ENCODE results near the gene FRMD8. TPM values are rescaled to one million over a fixed set of nuclear protein-coding genes. Genes with fewer than 3 reads are reported as not detected.

The FRMD8 gene
- total RNA-seq, 4 donors from 2014 or later, result 19.9 to 31.5 (median 21.3) TPM

DNA sequence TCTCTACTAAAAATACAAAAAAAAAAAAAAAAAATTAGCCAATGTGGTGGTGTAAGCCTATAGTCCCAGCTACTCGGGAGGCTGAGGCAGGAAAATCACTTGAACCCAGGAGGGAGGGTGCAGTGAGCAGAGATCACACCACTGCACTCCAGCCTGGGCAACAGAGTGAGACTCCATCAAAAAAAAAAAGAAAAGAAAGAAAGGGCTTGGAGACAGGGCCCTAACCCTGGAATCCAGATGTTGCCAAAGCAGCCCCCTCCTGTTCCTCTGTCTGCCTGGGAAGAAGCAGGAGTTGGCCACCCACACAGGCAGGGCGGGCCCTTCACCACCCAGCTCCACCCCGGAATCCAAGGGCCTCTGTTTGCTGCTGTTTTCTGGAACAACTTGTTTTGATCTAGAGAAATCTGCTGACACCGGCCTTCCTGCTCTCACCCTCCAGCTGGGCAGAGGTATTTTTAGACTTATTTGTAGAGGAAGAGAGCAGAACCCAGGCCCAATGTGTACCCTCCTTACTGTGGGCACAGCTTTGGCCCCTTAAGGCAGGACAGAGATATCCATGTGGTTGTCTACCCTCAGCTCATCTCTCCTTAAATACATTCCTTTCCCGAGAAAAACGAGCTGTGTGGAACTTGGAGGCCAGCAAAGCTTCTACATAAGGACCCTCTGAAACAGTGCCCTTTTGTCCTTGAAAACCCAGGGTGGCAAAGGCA lies 33.5 kb downstream of the FRMD8 start:
- H3K36me3 ChIP-seq, result no peaks in the 10 kb centered on the region
- H3K27me3 ChIP-seq, result no peaks in the 10 kb centered on the region
- 0% methylated on average over 5 to 6 of the region's 6 CpGs for WGBS, 2 donors (ENCODE audit: low coverage in 1 of 2)
- H3K9me3 ChIP-seq, result no peaks in the 10 kb centered on the region
- TF ChIP-seq EP300 (IDR thresholded peaks at IDR 0.05) (peak; percentile 49), POLR2AphosphoS5 (IDR thresholded peaks at IDR 0.05) (peak; percentile 96), POLR2A (IDR thresholded peaks at IDR 0.05) (peak; percentile 38 to 59)
- TF ChIP-seq, protein P1, sequence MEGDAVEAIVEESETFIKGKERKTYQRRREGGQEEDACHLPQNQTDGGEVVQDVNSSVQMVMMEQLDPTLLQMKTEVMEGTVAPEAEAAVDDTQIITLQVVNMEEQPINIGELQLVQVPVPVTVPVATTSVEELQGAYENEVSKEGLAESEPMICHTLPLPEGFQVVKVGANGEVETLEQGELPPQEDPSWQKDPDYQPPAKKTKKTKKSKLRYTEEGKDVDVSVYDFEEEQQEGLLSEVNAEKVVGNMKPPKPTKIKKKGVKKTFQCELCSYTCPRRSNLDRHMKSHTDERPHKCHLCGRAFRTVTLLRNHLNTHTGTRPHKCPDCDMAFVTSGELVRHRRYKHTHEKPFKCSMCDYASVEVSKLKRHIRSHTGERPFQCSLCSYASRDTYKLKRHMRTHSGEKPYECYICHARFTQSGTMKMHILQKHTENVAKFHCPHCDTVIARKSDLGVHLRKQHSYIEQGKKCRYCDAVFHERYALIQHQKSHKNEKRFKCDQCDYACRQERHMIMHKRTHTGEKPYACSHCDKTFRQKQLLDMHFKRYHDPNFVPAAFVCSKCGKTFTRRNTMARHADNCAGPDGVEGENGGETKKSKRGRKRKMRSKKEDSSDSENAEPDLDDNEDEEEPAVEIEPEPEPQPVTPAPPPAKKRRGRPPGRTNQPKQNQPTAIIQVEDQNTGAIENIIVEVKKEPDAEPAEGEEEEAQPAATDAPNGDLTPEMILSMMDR (IDR thresholded peaks at IDR 0.05), result no peak
- ATAC-seq, result peak; percentile 23
- H3K27ac ChIP-seq, result peak overlapping the region; percentile 97 to 100 (median 98)
- H3K4me3 ChIP-seq, result peak overlapping the region; percentile 18 to 81
- H3K4me1 ChIP-seq, result peaks cover 6 to 60% (median 39%) of the 10 kb centered on the region in 3 donors

DNA sequence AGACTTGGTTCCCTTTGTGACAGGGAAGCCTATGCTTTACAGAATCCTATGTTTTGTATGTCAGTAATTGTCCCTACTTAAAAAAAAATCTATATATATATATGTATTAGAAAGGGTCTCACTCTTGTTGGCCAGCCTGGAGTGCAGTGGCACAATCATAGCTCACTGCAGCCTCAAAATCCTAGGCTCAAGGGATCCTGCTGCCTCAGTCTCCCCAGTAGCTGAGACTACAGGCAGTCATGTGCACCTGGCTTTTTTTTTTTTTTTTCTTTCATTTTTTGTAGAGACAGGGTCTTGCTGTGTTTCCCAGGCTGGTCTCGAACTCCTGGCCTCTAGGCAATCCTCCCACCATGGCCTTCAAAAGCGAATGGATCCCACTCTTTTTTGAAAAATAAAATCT lies 34.1 kb downstream of the FRMD8 start:
- peaks cover 6 to 56% (median 37%) of the 10 kb centered on the region in 3 donors for H3K4me1 ChIP-seq
- H3K4me3 ChIP-seq, result peak overlapping the region in 1 of 2 donors; percentile 81
- TF ChIP-seq, protein P1 (IDR thresholded peaks at IDR 0.05), result no peak
- TF ChIP-seq EP300 (IDR thresholded peaks at IDR 0.05), result no peak
- no peak for TF ChIP-seq POLR2AphosphoS5 (IDR thresholded peaks at IDR 0.05)
- no peak for TF ChIP-seq POLR2A (IDR thresholded peaks at IDR 0.05)
- no peaks in the 10 kb centered on the region for H3K27me3 ChIP-seq
- H3K27ac ChIP-seq, result peak overlapping the region; percentile 97 to 100 (median 98)
- no peaks in the 10 kb centered on the region for H3K9me3 ChIP-seq
- no peak for ATAC-seq
- WGBS, 2 donors (ENCODE audit: low coverage in 1 of 2), result 60% methylated on average over 1 of the region's 2 CpGs; no CpG with 5 or more reads in 1 of the 2 donors
- peaks cover 0 to 4% of the 10 kb centered on the region in 2 donors for H3K36me3 ChIP-seq

DNA sequence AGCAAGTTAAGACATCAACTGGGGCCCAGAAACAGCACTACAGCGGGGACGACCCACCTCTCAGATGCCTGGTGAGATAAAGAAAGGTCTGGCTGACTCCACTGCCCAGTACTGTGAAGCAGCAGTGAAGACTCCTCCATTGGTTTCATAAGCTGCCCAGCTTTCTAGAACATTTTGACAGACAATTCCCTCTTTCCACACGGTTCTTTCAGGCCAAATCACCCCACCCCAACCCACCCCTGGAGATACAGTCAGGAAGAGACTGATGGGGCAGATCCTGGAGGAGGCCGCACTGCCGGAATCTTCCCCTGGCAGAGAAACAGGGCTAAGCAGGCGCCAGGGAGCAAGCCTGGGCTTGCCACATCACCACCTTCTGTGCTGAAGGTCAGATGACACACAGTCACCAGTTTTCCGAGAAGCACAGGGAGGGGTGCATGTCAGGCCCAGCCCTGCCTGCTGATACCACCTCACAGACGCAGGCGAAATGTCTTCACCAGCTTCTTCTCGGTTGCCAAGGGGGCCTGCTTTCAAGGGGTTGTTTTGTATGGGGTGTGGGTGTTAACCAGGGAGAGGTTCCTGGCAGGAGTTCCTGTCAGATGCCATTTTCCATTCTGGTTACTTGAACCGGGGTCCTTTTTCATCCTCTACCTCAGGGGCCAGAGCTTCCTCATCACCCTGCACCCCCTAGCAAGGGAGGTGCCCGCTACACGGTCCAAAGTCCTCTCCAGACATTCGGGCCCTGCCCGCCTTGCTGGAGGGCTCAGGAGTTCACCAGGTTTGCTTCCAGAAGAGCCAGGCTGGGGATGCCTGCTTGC lies 34.7 kb downstream of the FRMD8 start:
- Histone ChIP-seq H3K4me1 (peaks cover 6 to 49% (median 30%) of the 10 kb centered on the region in 3 donors), H3K27me3 (no peaks in the 10 kb centered on the region), H3K4me3 (peak overlapping the region; percentile 57 to 81)

DNA sequence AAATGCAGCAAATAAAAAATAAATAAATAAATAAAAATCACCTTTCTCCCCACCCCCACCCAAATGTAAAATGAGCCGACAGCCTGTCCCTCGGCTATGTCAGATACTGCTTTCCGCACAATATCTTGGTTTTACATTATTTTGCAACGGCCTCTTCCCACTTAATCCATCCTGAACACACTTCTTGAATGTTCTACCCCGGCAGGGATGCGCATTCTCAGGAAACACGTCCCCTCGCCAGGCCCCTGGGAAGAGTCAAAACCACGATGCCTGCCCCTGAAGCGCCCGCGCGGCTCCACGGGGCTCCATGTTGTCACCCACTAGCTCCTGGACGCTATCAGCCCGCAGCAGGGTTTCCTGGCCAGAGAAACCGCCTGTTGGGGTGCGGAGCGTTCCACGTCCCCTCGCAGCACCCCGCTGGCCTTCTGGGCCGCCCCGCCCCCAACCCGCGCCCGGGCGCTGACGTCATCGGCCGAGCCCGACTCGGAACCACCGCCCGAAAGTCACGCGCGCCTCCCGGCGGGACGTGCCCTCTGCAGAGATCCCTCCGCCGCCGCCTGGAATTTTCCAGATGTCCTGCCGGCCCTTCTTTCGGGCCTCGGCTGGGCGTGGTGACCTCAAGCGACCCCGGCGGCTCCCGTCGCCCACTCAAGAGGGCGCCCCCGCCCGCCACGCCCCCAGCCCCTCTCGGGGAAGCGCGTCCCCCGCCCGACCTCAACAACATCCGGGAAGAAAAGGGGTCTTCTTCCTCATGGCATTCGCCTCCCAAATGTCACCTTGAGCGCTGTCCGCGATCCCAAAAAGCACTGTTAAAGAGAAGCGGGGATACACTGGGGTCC lies 35.6 kb downstream of the FRMD8 start:
- Histone ChIP-seq H3K4me1 (peaks cover 5 to 47% (median 23%) of the 10 kb centered on the region in 3 donors), H3K36me3 (peaks cover 0 to 19% of the 10 kb centered on the region in 2 donors), H3K9me3 (no peaks in the 10 kb centered on the region), H3K27ac (peak overlapping the region; percentile 97 to 100 (median 98)), H3K27me3 (no peaks in the 10 kb centered on the region), H3K4me3 (peak overlapping the region; percentile 57 to 81)
- WGBS, 2 donors (ENCODE audit: low coverage in 1 of 2), result 1 to 3% methylated on average over 4 to 11 of the region's 68 CpGs
- ATAC-seq, result peak; percentile 29
- TF ChIP-seq, protein P1 (IDR thresholded peaks at IDR 0.05), result peak in 1 of 4 experiments; percentile 4
- TF ChIP-seq POLR2A (IDR thresholded peaks at IDR 0.05) (peak; percentile 76 to 83), EP300 (IDR thresholded peaks at IDR 0.05) (peak; percentile 95), POLR2AphosphoS5 (IDR thresholded peaks at IDR 0.05) (peak; percentile 99)

More for the DNA sequence above, 34.7 kb downstream of the FRMD8 start:
- peaks cover 0 to 11% of the 10 kb centered on the region in 2 donors for H3K36me3 ChIP-seq
- WGBS, 2 donors (ENCODE audit: low coverage in 1 of 2), result 18 to 20% methylated on average over 2 to 7 of the region's 15 CpGs
- H3K9me3 ChIP-seq, result no peaks in the 10 kb centered on the region
- TF ChIP-seq POLR2A (IDR thresholded peaks at IDR 0.05) (peak; percentile 77 to 78), EP300 (IDR thresholded peaks at IDR 0.05) (peak; percentile 89), POLR2AphosphoS5 (IDR thresholded peaks at IDR 0.05) (peak; percentile 100)
- TF ChIP-seq, protein P1 (IDR thresholded peaks at IDR 0.05), result no peak
- peak; percentile 64 for ATAC-seq
- H3K27ac ChIP-seq, result peak overlapping the region; percentile 97 to 100 (median 98)
